GM21526 (cell line): ENCODE data around the gene KCNAB2.

Source experiments
- ATAC-seq: cut with Tn5 transposase; IDR thresholded peaks from one replicate; pipeline ENCODE4 v1.9.1; 2021; ENCODE audit warnings: moderate library complexity; ENCODE audit not compliant: unreplicated experiment, low FRiP score

The KCNAB2 gene

GRCh38 chr1:6094801-6095505 lies 49.3 kb downstream of the KCNAB2 start:
- no peak for ATAC-seq

- no peak for ATAC-seq
Measured at GRCh38 chr1:6095511-6096242, 50.0 kb downstream of the KCNAB2 start.

GRCh38 chr1:6096243-6097116 lies 50.8 kb downstream of the KCNAB2 start:
- no peak for ATAC-seq

GRCh38 chr1:6097117-6097595 lies 51.5 kb downstream of the KCNAB2 start:
- no peak for ATAC-seq

- no peak for ATAC-seq
Measured at GRCh38 chr1:6097824-6098223, 52.1 kb downstream of the KCNAB2 start.

- no peak for ATAC-seq
Measured at GRCh38 chr1:6098303-6099215, 52.9 kb downstream of the KCNAB2 start.

- ATAC-seq, result no peak
Measured at GRCh38 chr1:6099297-6099696, 53.6 kb downstream of the KCNAB2 start.

GRCh38 chr1:6099787-6100765 lies 54.4 kb downstream of the KCNAB2 start:
- ATAC-seq, result no peak

- no peak for ATAC-seq
Measured at GRCh38 chr1:6100861-6101783, 55.4 kb downstream of the KCNAB2 start.

GRCh38 chr1:6101826-6102531 lies 56.3 kb downstream of the KCNAB2 start:
- ATAC-seq, result no peak

- ATAC-seq, result no peak
Measured at GRCh38 chr1:6102532-6102845, 56.8 kb downstream of the KCNAB2 start.

- no peak for ATAC-seq
Measured at GRCh38 chr1:6103111-6103853, 57.6 kb downstream of the KCNAB2 start.

GRCh38 chr1:6103854-6104530 lies 58.3 kb downstream of the KCNAB2 start:
- ATAC-seq, result no peak

- ATAC-seq, result no peak
Measured at GRCh38 chr1:6104631-6105030, 58.9 kb downstream of the KCNAB2 start.

- no peak for ATAC-seq
Measured at GRCh38 chr1:6105218-6105679, 59.6 kb downstream of the KCNAB2 start.

- no peak for ATAC-seq
Measured at GRCh38 chr1:6105763-6106162, 60.1 kb downstream of the KCNAB2 start.
